ENCODE data around the gene BMERB1.

DNA sequence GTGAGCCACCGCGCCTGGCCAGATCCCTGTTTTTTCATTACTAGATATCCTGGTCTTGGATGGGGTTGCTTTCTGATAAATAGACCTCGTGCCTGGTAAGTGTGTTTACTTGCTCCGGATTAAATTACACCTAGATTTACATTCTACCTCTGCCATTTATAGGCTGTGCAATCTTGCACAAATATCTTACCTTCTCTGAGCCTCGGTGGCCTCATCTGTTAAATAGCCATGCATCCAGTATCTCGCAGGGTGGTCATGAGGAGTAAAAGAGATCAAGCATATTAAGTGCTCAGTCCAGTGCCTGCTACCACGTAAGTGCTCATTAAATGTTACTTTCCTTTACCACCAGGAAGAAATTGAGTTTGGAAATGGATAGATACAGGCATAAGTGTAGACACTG, 98.4 kb downstream of the BMERB1 start:
- TF ChIP-seq CTCF (optimal IDR thresholded peaks at IDR 0.05 in 1 of 3, IDR thresholded peaks at IDR 0.05 in 1 of 3, conservative IDR thresholded peaks at IDR 0.05 in 1 of 3; ENCODE audit: extremely low read depth in 1 of 3, insufficient read depth in 2 of 3, low read length in 3 of 3) = no peak
- TF ChIP-seq EZH2 (IDR thresholded peaks at IDR 0.05; ENCODE audit: low read length) = no peak

All from keratinocyte (primary cell).